Astrocyte (in vitro differentiated cells and primary cell): ENCODE data around the gene KDM7A. TPM values are rescaled to one million over a fixed set of nuclear protein-coding genes. Genes with fewer than 3 reads are reported as not detected.
"Not testable (repeated sequence)": the region's sequence is repeated elsewhere in the genome, so short reads cannot be mapped to it uniquely, and the experiment has no call there.

ENCODE experiments used
- DNase-seq: peaks from one replicate; pipeline ENCODE4 v3.0.0-alpha.2; 2010; ENCODE audit warnings: low read depth
- FAIRE-seq: peaks from 2 replicates; lab custom pipeline; 2011; peaks lifted over from hg19 to GRCh38; lab: Jason Lieb, UNC
- H2AFZ ChIP-seq: 2 replicates; pipeline ENCODE4 v1.6.0; 2012; ENCODE audit warnings: low read depth, low read length, inconsistent platforms
- H3K27ac ChIP-seq: 2 replicates; pipeline ENCODE4 v1.5.1; 2011; ENCODE audit warnings: low read depth, low read length, inconsistent platforms
- H3K27me3 ChIP-seq: 2 replicates; pipeline ENCODE4 v1.6.0; 2011; ENCODE audit warnings: low read length, inconsistent platforms; ENCODE audit not compliant: insufficient read depth
- H3K36me3 ChIP-seq: 2 replicates; pipeline ENCODE4 v1.5.1; 2011; ENCODE audit warnings: low read length, inconsistent platforms; ENCODE audit not compliant: insufficient read depth
- H3K4me1 ChIP-seq: 2 replicates; pipeline ENCODE4 v1.5.1; 2011; ENCODE audit warnings: low read length, inconsistent platforms; ENCODE audit not compliant: insufficient read depth
- H3K4me2 ChIP-seq: 2 replicates; pipeline ENCODE4 v1.6.0; 2012; ENCODE audit warnings: low read length, inconsistent platforms
- H3K4me3 ChIP-seq: 2 replicates; pipeline ENCODE4 v1.5.1; 2011; ENCODE audit warnings: low read depth, mild to moderate bottlenecking, low read length, inconsistent platforms; ENCODE audit not compliant: insufficient read depth
- H3K79me2 ChIP-seq: 2 replicates; pipeline ENCODE4 v1.6.0; 2012; ENCODE audit warnings: mild to moderate bottlenecking, low read length, inconsistent platforms; ENCODE audit not compliant: insufficient read depth
- H3K9ac ChIP-seq: 2 replicates; pipeline ENCODE4 v1.6.0; 2012; ENCODE audit warnings: mild to moderate bottlenecking, low read length, inconsistent platforms
- H3K9me3 ChIP-seq: 2 replicates; pipeline ENCODE4 v1.5.1; 2012; ENCODE audit warnings: low read depth, mild to moderate bottlenecking, low read length, inconsistent platforms; ENCODE audit not compliant: insufficient read depth
- H4K20me1 ChIP-seq: 2 replicates; pipeline ENCODE4 v1.6.0; 2012; ENCODE audit warnings: low read length, inconsistent platforms; ENCODE audit not compliant: insufficient read depth
- H3K27ac Mint-ChIP-seq: one replicate; pipeline ENCODE4 v1.8.0; 2021; ENCODE audit warnings: mild to moderate bottlenecking, mixed read lengths; ENCODE audit not compliant: unreplicated experiment
- H3K27me3 Mint-ChIP-seq: one replicate; pipeline ENCODE4 v1.8.0; 2021; ENCODE audit warnings: low read depth, mixed read lengths; ENCODE audit not compliant: unreplicated experiment
- H3K36me3 Mint-ChIP-seq: one replicate; pipeline ENCODE4 v1.8.0; 2021; ENCODE audit warnings: low read depth, mixed read lengths; ENCODE audit not compliant: unreplicated experiment
- H3K4me1 Mint-ChIP-seq: one replicate; pipeline ENCODE4 v1.8.0; 2021; ENCODE audit warnings: low read depth, mixed read lengths; ENCODE audit not compliant: unreplicated experiment
- H3K4me3 Mint-ChIP-seq: one replicate; pipeline ENCODE4 v1.8.0; 2021; ENCODE audit warnings: mild to moderate bottlenecking, moderate library complexity, mixed read lengths; ENCODE audit not compliant: unreplicated experiment
- H3K9me3 Mint-ChIP-seq: one replicate; pipeline ENCODE4 v1.8.0; 2021; ENCODE audit warnings: mild to moderate bottlenecking, mixed read lengths; ENCODE audit not compliant: unreplicated experiment
- CTCF ChIP-seq: IDR thresholded peaks from 2 replicates; pipeline ENCODE4 v1.5.1; 2011; ENCODE audit warnings: low read depth, mild to moderate bottlenecking, inconsistent platforms, low read length, moderate library complexity; ENCODE audit not compliant: insufficient read depth
- EZH2 ChIP-seq: IDR thresholded peaks from 2 replicates; pipeline ENCODE4 v1.6.1; 2012; ENCODE audit warnings: mild to moderate bottlenecking, low read length, inconsistent platforms; ENCODE audit not compliant: insufficient read depth
- total RNA-seq: library from RNA; stranded (reverse); gene quantifications from 2 replicates; pipeline ENCODE4 v1.2.1, GENCODE V29; 2021

The KDM7A gene
- total RNA-seq, 1 donor from 2014 or later = 5.4 TPM

- H4K20me1 ChIP-seq = peaks cover 37% of the 10 kb centered on the region
- H3K27me3 ChIP-seq = no peaks in the 10 kb centered on the region
- Mint-ChIP-seq H3K4me3 (no peak overlapping the region), H3K27me3 (no peaks in the 10 kb centered on the region), H3K36me3 (no peaks in the 10 kb centered on the region), H3K27ac (no peak overlapping the region), H3K9me3 (no peaks in the 10 kb centered on the region), H3K4me1 (peaks cover 18% of the 10 kb centered on the region)
- H3K79me2 ChIP-seq = peaks cover 62% of the 10 kb centered on the region
- FAIRE-seq (no peak), DNase-seq (no peak)
- H3K36me3 ChIP-seq = no peaks in the 10 kb centered on the region
- no peak overlapping the region for H3K27ac ChIP-seq
- no peak overlapping the region for H3K9ac ChIP-seq
- no peaks in the 10 kb centered on the region for H3K9me3 ChIP-seq
- H3K4me1 ChIP-seq = no peaks in the 10 kb centered on the region
- H3K4me3 ChIP-seq = no peak overlapping the region
- TF ChIP-seq CTCF (no peak), EZH2 (no peak)
- no peak overlapping the region for H2AFZ ChIP-seq
- H3K4me2 ChIP-seq = no peak overlapping the region
These were observed 8.0 kb downstream of the KDM7A start for GRCh38 chr7:140168816-140169215.

- Histone ChIP-seq H3K79me2 (peaks cover 36% of the 10 kb centered on the region), H3K4me2 (peak overlapping the region; percentile 20), H3K36me3 (no peaks in the 10 kb centered on the region), H3K4me1 (no peaks in the 10 kb centered on the region), H3K4me3 (no peak overlapping the region), H3K27me3 (no peaks in the 10 kb centered on the region), H4K20me1 (peaks cover 19% of the 10 kb centered on the region), H3K9ac (no peak overlapping the region), H2AFZ (no peak overlapping the region), H3K27ac (no peak overlapping the region), H3K9me3 (no peaks in the 10 kb centered on the region)
- Mint-ChIP-seq H3K27me3 (no peaks in the 10 kb centered on the region), H3K27ac (peak overlapping the region; percentile 99), H3K4me1 (peaks cover 22% of the 10 kb centered on the region), H3K4me3 (peak overlapping the region; percentile 6), H3K36me3 (no peaks in the 10 kb centered on the region), H3K9me3 (no peaks in the 10 kb centered on the region)
- TF ChIP-seq EZH2 = no peak
- FAIRE-seq (peak; percentile 68), DNase-seq (peak; percentile 65)
These were observed 11.4 kb downstream of the KDM7A start for GRCh38 chr7:140165422-140165821.

GRCh38 chr7:140162081-140162480, 14.7 kb downstream of the KDM7A start:
- H3K27ac ChIP-seq, H2AFZ ChIP-seq, H3K9ac ChIP-seq, H3K36me3 ChIP-seq, H3K4me3 ChIP-seq, H3K27me3 Mint-ChIP-seq, H3K4me2 ChIP-seq, H3K4me3 Mint-ChIP-seq, H3K36me3 Mint-ChIP-seq, H3K4me1 ChIP-seq, DNase-seq, H3K9me3 Mint-ChIP-seq, H3K27ac Mint-ChIP-seq, FAIRE-seq, H3K9me3 ChIP-seq, H3K27me3 ChIP-seq: not testable (repeated sequence)
- peaks cover 37% of the 10 kb centered on the region for H3K4me1 Mint-ChIP-seq
- Histone ChIP-seq H3K79me2 (peaks cover 16% of the 10 kb centered on the region), H4K20me1 (peaks cover 21% of the 10 kb centered on the region)
